IMR-90 (cell line): ENCODE measurements around the gene SLC35F6. TPM values are rescaled to one million over a fixed set of nuclear protein-coding genes. Genes with fewer than 3 reads are reported as not detected.

Experiments
- ATAC-seq: fragments of 200-7000 bp; cut with Tn5 transposase; 2 replicates; pipeline ENCODE4 v1.9.1; 2020; ENCODE audit warnings: low read depth, mild to moderate bottlenecking, moderate library complexity
- BruUV-seq: library from RNA; stranded (reverse); fragments of 400-500 nt; replicated peaks from 2 replicates; lab custom pipeline; 2021; lab: Mats Ljungman, UMichigan
- CTCF ChIA-PET: fragments of 300-600 bp; formaldehyde crosslinking; extraction: SDS; loops from one replicate; lab custom pipeline; 2021; ENCODE audit warnings: antibody characterized with exemption; lab: Yijun Ruan, JAX
- POLR2A ChIA-PET: fragments of 300-600 bp; sonication (Branson Sonifier 250); formaldehyde crosslinking; loops from one replicate; lab custom pipeline; 2022; ENCODE audit warnings: antibody characterized with exemption; ENCODE audit not compliant: unreplicated experiment; lab: Charles Lee
- DNase-seq: peaks from one replicate; pipeline ENCODE4 v3.0.0; 2013
- H2AFZ ChIP-seq: replicated peaks from 2 replicates; pipeline ENCODE3; 2013; ENCODE audit warnings: low read length, mild to moderate bottlenecking; ENCODE audit not compliant: poor library complexity
- H2AK5ac ChIP-seq: 2 replicates; pipeline ENCODE4 v1.6.1; 2013; ENCODE audit warnings: low read depth, low read length, inconsistent platforms
- H2AK9ac ChIP-seq: replicated peaks from 2 replicates; pipeline ENCODE3; 2013; ENCODE audit warnings: mild to moderate bottlenecking, low read depth, low read length, moderate library complexity; ENCODE audit not compliant: poor library complexity
- H2BK120ac ChIP-seq: 2 replicates; pipeline ENCODE4 v1.6.1; 2013; ENCODE audit warnings: low read depth, low read length, inconsistent platforms
- H2BK15ac ChIP-seq: 3 replicates; pipeline ENCODE4 v1.6.1; 2013; ENCODE audit warnings: low read depth, low read length, inconsistent platforms
- H2BK20ac ChIP-seq: 2 replicates; pipeline ENCODE4 v1.6.1; 2013; ENCODE audit warnings: low read depth, mild to moderate bottlenecking, inconsistent platforms, low read length, moderate library complexity
- H2BK5ac ChIP-seq: 2 replicates; pipeline ENCODE4 v1.6.1; 2013; ENCODE audit warnings: mild to moderate bottlenecking, low read depth, low read length, inconsistent platforms; ENCODE audit not compliant: poor library complexity, severe bottlenecking
- H3K14ac ChIP-seq: replicated peaks from 2 replicates; pipeline ENCODE4 v1.6.1; 2013; ENCODE audit warnings: low read depth, low read length, inconsistent platforms
- H3K18ac ChIP-seq: 2 replicates; pipeline ENCODE4 v1.6.1; 2013; ENCODE audit warnings: low read depth, low read length, control low read depth
- H3K23ac ChIP-seq: 2 replicates; pipeline ENCODE4 v1.6.1; 2013; ENCODE audit warnings: low read depth, low read length, inconsistent platforms
- H3K27ac ChIP-seq: 2 replicates; pipeline ENCODE4 v1.5.1; 2013; ENCODE audit warnings: mild to moderate bottlenecking, control low read depth, low read length; ENCODE audit not compliant: insufficient read depth
- H3K27me3 ChIP-seq: 2 replicates; pipeline ENCODE4 v1.6.1; 2013; ENCODE audit warnings: low read length; ENCODE audit not compliant: control insufficient read depth, insufficient read depth
- H3K36me3 ChIP-seq: 2 replicates; pipeline ENCODE4 v1.6.1; 2013; ENCODE audit warnings: low read length, mixed read lengths; ENCODE audit not compliant: control insufficient read depth, insufficient read depth
- H3K4ac ChIP-seq: 2 replicates; pipeline ENCODE4 v1.6.1; 2013; ENCODE audit warnings: low read depth, low read length, inconsistent platforms
- H3K4me1 ChIP-seq: 2 replicates; pipeline ENCODE4 v1.6.1; 2013; ENCODE audit warnings: low read length, mixed read lengths; ENCODE audit not compliant: control insufficient read depth, insufficient read depth
- H3K4me2 ChIP-seq: 2 replicates; pipeline ENCODE4 v1.6.1; 2013; ENCODE audit warnings: low read depth, mild to moderate bottlenecking, control low read depth, low read length, moderate library complexity
- H3K4me3 ChIP-seq: 2 replicates; pipeline ENCODE4 v1.5.1; 2013; ENCODE audit warnings: low read depth, mild to moderate bottlenecking, control low read depth, low read length, moderate library complexity; ENCODE audit not compliant: insufficient read depth
- H3K56ac ChIP-seq: 2 replicates; pipeline ENCODE4 v1.6.1; 2013; ENCODE audit warnings: low read length, inconsistent platforms; ENCODE audit not compliant: insufficient read depth; ENCODE audit errors: extremely low read depth
- H3K79me1 ChIP-seq, 2 experiments: 2 replicates each; pipeline ENCODE4 v1.6.1; 2013; ENCODE audit warnings: low read length in 2 of 2, inconsistent platforms in 1 of 2, low read depth in 1 of 2
- H3K9ac ChIP-seq: 2 replicates; pipeline ENCODE4 v1.6.1; 2013; ENCODE audit warnings: low read depth, low read length, control low read depth
- H3K9me1 ChIP-seq: 2 replicates; pipeline ENCODE4 v1.6.1; 2013; ENCODE audit warnings: low read length, inconsistent platforms; ENCODE audit not compliant: insufficient read depth
- H3K9me3 ChIP-seq: 2 replicates; pipeline ENCODE4 v1.6.1; 2013; ENCODE audit warnings: low read length; ENCODE audit not compliant: control insufficient read depth, insufficient read depth
- H4K20me1 ChIP-seq: 2 replicates; pipeline ENCODE4 v1.6.1; 2013; ENCODE audit warnings: low read length, inconsistent platforms; ENCODE audit not compliant: insufficient read depth
- H4K5ac ChIP-seq: 2 replicates; pipeline ENCODE4 v1.6.1; 2013; ENCODE audit warnings: mild to moderate bottlenecking, low read depth, low read length, control low read depth
- H4K8ac ChIP-seq, 2 experiments: 2 replicates each; pipeline ENCODE4 v1.6.1; 2013; ENCODE audit warnings: low read depth in 2 of 2, low read length in 2 of 2, control low read depth in 1 of 2, inconsistent platforms in 1 of 2
- H4K91ac ChIP-seq: 2 replicates; pipeline ENCODE4 v1.6.1; 2013; ENCODE audit warnings: low read depth, low read length, inconsistent platforms; ENCODE audit not compliant: insufficient read depth
- FOS ChIP-seq: fragments of 150-350 bp; IDR thresholded peaks from 2 replicates; pipeline ENCODE4 v1.6.1; 2016; ENCODE audit warnings: low read depth, low read length
- POLR2A ChIP-seq: IDR thresholded peaks from 2 replicates; pipeline ENCODE4 v1.6.1; 2012; ENCODE audit warnings: mild to moderate bottlenecking, low read depth, low read length
- RCOR1 ChIP-seq: IDR thresholded peaks from 2 replicates; pipeline ENCODE4 v1.6.1; 2012; ENCODE audit warnings: mild to moderate bottlenecking, low read length, improper control_type of control experiment; ENCODE audit not compliant: insufficient replicate concordance
- WGBS, 2 experiments: methylation state at CpG; one replicate each; pipeline versions ENCODE4 v1.1.5 to v1.1.7; 2013; ENCODE audit warnings: missing lambda C conversion rate in 2 of 2; ENCODE audit not compliant: insufficient read length in 1 of 2; ENCODE audit errors: extremely low coverage in 2 of 2; 5-methylcytosine and 5-hydroxymethylcytosine counted together
- dilution Hi-C: fragments of 300-500 bp; cut with HindIII; formaldehyde crosslinking; loops from one replicate; pipeline ENCODE4 v1.14.3; 2018; ENCODE audit warnings: low sequenced_read_pairs; ENCODE audit not compliant: unreplicated experiment
- in situ Hi-C: fragments of 300-500 bp; cut with MboI; formaldehyde crosslinking; loops from 3 replicates; pipeline ENCODE4 v1.14.3; 2019; ENCODE audit warnings: low sequenced_read_pairs, inconsistent platforms, mixed read lengths
- intact Hi-C: fragments of 100-400 bp; cut with micrococcal nuclease; formaldehyde crosslinking; loops from 2 replicates; pipeline ENCODE4 v1.10.0; 2022
- polyA plus RNA-seq, 3 experiments: library from polyadenylated mRNA; depleted of rRNA; stranded (reverse); fragments of >200 nt; gene quantifications; 2 replicates each; pipeline ENCODE4 v1.2.3, GENCODE V29; 2012; ENCODE audit warnings: low replicate concordance in 1 of 3
- total RNA-seq: library from RNA; depleted of rRNA; stranded (reverse); fragments of >200 nt; gene quantifications from 2 replicates; pipeline ENCODE4 v1.2.3, GENCODE V29; 2012
- TF ChIP-seq, protein P1 (sequence below): fragments of 150-350 bp; IDR thresholded peaks from 2 replicates; pipeline ENCODE4 v1.6.1; 2017; ENCODE audit warnings: mild to moderate bottlenecking, antibody characterized with exemption, low read length, low read depth

Gene SLC35F6
- total and polyA plus RNA-seq, 2 of the 4 experiments (the other 2 are of a cell fraction): 19.1 to 30.6 TPM

DNA sequence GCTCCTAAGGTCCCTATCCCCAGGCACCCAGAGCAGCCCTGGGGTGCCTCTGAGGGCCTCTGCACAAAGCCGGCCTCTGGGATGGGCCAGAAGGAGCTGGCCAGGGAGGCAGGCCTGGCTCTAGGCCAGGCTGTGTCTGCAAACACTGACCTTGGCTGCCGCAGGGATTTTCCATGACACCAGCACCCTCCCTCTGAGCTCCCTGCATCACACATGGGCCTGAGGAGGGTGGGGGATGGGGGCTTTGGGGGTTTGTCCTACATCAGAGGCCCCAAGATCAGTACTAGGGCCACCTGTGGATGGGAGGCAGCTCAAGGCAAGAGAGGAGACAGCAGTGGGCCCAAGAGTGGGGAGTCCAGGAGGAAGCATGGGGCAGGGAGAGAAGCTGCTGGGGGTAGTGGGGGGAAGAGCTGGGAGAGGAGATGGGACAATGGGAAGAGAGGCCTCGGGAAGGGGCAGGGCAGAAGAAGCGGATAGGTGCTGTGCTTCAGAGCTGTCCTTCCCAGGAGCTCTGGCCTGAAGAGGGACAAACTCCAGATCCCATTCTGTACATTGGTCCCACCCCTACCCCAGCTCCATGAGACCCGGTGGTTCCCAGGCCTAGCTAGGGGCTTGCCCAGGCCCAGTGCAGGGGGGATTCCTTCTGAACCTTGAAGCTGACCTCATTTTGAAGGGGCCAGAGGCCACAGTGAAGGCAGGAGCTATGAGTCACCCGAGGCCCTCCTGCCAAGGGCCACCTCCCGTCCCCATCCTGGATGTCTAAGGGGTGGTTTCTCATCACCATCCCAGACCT, 43.6 kb upstream of the SLC35F6 start:
- ChIA-PET CTCF (no interaction called here), POLR2A (no interaction called here)
- Histone ChIP-seq H3K4me2 (no peak overlapping the region), H3K4me1 (peaks cover 15% of the 10 kb centered on the region), H3K36me3 (no peaks in the 10 kb centered on the region), H2AK9ac (no peak overlapping the region), H3K23ac (no peak overlapping the region), H4K20me1 (no peaks in the 10 kb centered on the region), H2BK120ac (no peak overlapping the region), H3K9me3 (no peaks in the 10 kb centered on the region), H4K5ac (no peak overlapping the region; the same call in 1 of the 2 replicates), H2BK15ac (no peak overlapping the region), H3K9ac (no peak overlapping the region), H3K4me3 (no peak overlapping the region), H3K79me1 (no peaks in the 10 kb centered on the region), H2AFZ (peak overlapping the region; percentile 28), H3K56ac (no peak overlapping the region), H2BK5ac (no peak overlapping the region), H3K27ac (no peak overlapping the region), H2BK20ac (no peak overlapping the region), H4K8ac (no peak overlapping the region), H3K14ac (no peak overlapping the region), H3K9me1 (peaks cover 14% of the 10 kb centered on the region), H3K18ac (no peak overlapping the region), H4K91ac (no peak overlapping the region), H3K27me3 (no peaks in the 10 kb centered on the region), H2AK5ac (peak overlapping the region; percentile 27), H3K4ac (no peak overlapping the region; the same call in 1 of the 2 replicates)
- in situ Hi-C loops: no loop called here
- BruUV-seq: no TSS peak
- dilution Hi-C loops: no loop called here
- WGBS, 2 experiments: no CpG with 5 or more reads among the region's 7 CpGs
- DNase-seq: peak; percentile 82
- TF ChIP-seq FOS (peak; percentile 22; the same call in 1 of the 2 replicates), RCOR1 (no peak), POLR2A (no peak)
- TF ChIP-seq, protein P1, sequence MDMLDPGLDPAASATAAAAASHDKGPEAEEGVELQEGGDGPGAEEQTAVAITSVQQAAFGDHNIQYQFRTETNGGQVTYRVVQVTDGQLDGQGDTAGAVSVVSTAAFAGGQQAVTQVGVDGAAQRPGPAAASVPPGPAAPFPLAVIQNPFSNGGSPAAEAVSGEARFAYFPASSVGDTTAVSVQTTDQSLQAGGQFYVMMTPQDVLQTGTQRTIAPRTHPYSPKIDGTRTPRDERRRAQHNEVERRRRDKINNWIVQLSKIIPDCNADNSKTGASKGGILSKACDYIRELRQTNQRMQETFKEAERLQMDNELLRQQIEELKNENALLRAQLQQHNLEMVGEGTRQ: no peak
- intact Hi-C loops: no loop called here
- peak; percentile 61 for ATAC-seq
